HepG2 (cell line): ENCODE data around the gene GAS2. TPM values are rescaled to one million over a fixed set of nuclear protein-coding genes. Genes with fewer than 3 reads are reported as not detected.

Experiments
- AHR ChIP-seq: IDR thresholded peaks from 2 replicates; pipeline ENCODE4 v1.6.1; 2018; ENCODE audit warnings: missing genetic modification reagents, missing compliant biosample characterization
- GATAD2A ChIP-seq: IDR thresholded peaks from 2 replicates; pipeline ENCODE4 v1.6.1; 2016
- HDAC1 ChIP-seq: sonication (generic); formaldehyde crosslinking; IDR thresholded peaks from 2 replicates; pipeline ENCODE4 v1.5.1; 2020; ENCODE audit warnings: mild to moderate bottlenecking, missing genetic modification reagents
- MLXIP ChIP-seq: sonication (generic); formaldehyde crosslinking; IDR thresholded peaks from 2 replicates; pipeline ENCODE4 v1.9.0; 2021; ENCODE audit warnings: missing genetic modification reagents, borderline replicate concordance
- MYPOP ChIP-seq: sonication (generic); formaldehyde crosslinking; IDR thresholded peaks from 2 replicates; pipeline ENCODE4 v1.8.1; 2023; ENCODE audit warnings: mild to moderate bottlenecking, moderate library complexity, missing genetic modification reagents
- NR2C2 ChIP-seq: sonication (generic); formaldehyde crosslinking; IDR thresholded peaks from 2 replicates; pipeline ENCODE4 v1.4.0; 2020; ENCODE audit warnings: missing genetic modification reagents, mild to moderate bottlenecking, moderate library complexity, borderline replicate concordance
- PPARG ChIP-seq: conservative IDR thresholded peaks from 2 replicates; pipeline ENCODE4 v1.6.1; 2016; ENCODE audit warnings: missing biosample characterization, missing genetic modification reagents
- SOX5 ChIP-seq: IDR thresholded peaks from 2 replicates; pipeline ENCODE4 v1.6.1; 2016; ENCODE audit warnings: borderline replicate concordance
- TOPORS ChIP-seq: sonication (generic); formaldehyde crosslinking; IDR thresholded peaks from 2 replicates; pipeline ENCODE4 v1.8.0; 2023; ENCODE audit warnings: mild to moderate bottlenecking, missing genetic modification reagents
- ZNF317 ChIP-seq: sonication (generic); formaldehyde crosslinking; IDR thresholded peaks from 2 replicates; pipeline ENCODE4 v1.5.0; 2020; ENCODE audit warnings: mild to moderate bottlenecking, missing genetic modification reagents
- ZNF335 ChIP-seq: sonication (generic); formaldehyde crosslinking; IDR thresholded peaks from 2 replicates; pipeline ENCODE4 v1.4.0; 2020; ENCODE audit warnings: missing genetic modification reagents
- ZNF720 ChIP-seq: sonication (generic); formaldehyde crosslinking; IDR thresholded peaks from 2 replicates; pipeline ENCODE4 v1.4.0; 2020; ENCODE audit warnings: missing genetic modification reagents
- polyA plus RNA-seq, 8 experiments: library from polyadenylated mRNA; depleted of rRNA in 3 of 8; stranded (reverse) in 7 of 8; unstranded in 1 of 8; fragments of >200 nt; fragmentation: Illumina TruSeq in 4 of 8; extraction: Trizol in 4 of 8; gene quantifications; 2 replicates each; pipeline versions ENCODE4 v1.2.1 to v1.2.3, GENCODE V29; 2011 to 2016; ENCODE audit warnings: low read depth in 4 of 8, missing spikeins in 1 of 8, mixed read lengths in 1 of 8; ENCODE audit not compliant: insufficient read depth in 1 of 8
- total RNA-seq, 5 experiments: library from RNA; depleted of rRNA; stranded (reverse); fragments of >200 nt; fragmentation: Illumina TruSeq; extraction: Trizol; gene quantifications; 2 replicates each; pipeline ENCODE4 v1.2.3, GENCODE V29; 2016; ENCODE audit warnings: low read depth in 1 of 5
- TF ChIP-seq, protein P1 (sequence below): sonication (generic); formaldehyde crosslinking; IDR thresholded peaks from 2 replicates; pipeline ENCODE4 v1.9.0; 2022; ENCODE audit warnings: low read depth, missing genetic modification reagents
- TF ChIP-seq, protein P2 (sequence below): sonication (generic); formaldehyde crosslinking; IDR thresholded peaks from 2 replicates; pipeline ENCODE4 v1.5.1; 2020; ENCODE audit warnings: missing genetic modification reagents, mild to moderate bottlenecking, borderline replicate concordance
- TF ChIP-seq, protein P3 (sequence below): sonication (generic); formaldehyde crosslinking; IDR thresholded peaks from 2 replicates; pipeline ENCODE4 v1.4.0; 2020; ENCODE audit warnings: missing genetic modification reagents; ENCODE audit errors: not compliant biosample characterization
- TF ChIP-seq, protein P4 (sequence below): sonication (generic); formaldehyde crosslinking; IDR thresholded peaks from 2 replicates; pipeline ENCODE4 v1.4.0; 2020; ENCODE audit warnings: missing genetic modification reagents
- TF ChIP-seq, protein P5 (sequence below): sonication (generic); formaldehyde crosslinking; IDR thresholded peaks from 2 replicates; pipeline ENCODE4 v1.8.0; 2022; ENCODE audit warnings: mild to moderate bottlenecking, missing genetic modification reagents, moderate library complexity

GAS2 gene
- total and polyA plus RNA-seq, 2 of the 13 experiments (the other 11 are each of a cell fraction or from before 2014, with no cell fraction given): 26.0 to 85.1 TPM

GRCh38 chr11:22829231-22830081 lies 163.0 kb downstream of the GAS2 start, which contains the start of gene SVIP (continued):
- peak; percentile 36; the same call in 1 of the 2 replicates for TF ChIP-seq SOX5 (CRISPR knock-in tag)
- TF ChIP-seq MYPOP (CRISPR knock-in tag): peak; percentile 98
- TF ChIP-seq, protein P1, sequence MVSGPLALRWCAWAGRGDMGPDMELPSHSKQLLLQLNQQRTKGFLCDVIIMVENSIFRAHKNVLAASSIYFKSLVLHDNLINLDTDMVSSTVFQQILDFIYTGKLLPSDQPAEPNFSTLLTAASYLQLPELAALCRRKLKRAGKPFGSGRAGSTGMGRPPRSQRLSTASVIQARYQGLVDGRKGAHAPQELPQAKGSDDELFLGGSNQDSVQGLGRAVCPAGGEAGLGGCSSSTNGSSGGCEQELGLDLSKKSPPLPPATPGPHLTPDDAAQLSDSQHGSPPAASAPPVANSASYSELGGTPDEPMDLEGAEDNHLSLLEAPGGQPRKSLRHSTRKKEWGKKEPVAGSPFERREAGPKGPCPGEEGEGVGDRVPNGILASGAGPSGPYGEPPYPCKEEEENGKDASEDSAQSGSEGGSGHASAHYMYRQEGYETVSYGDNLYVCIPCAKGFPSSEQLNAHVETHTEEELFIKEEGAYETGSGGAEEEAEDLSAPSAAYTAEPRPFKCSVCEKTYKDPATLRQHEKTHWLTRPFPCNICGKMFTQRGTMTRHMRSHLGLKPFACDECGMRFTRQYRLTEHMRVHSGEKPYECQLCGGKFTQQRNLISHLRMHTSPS (CRISPR knock-in tag): no peak
- TF ChIP-seq TOPORS (CRISPR knock-in tag): 0 out of 2 replicates have a peak, but pooled peaks have one; percentile 32
- 0 out of 2 replicates have a peak, but pooled peaks have one; percentile 18 for TF ChIP-seq ZNF335 (CRISPR knock-in tag)
- peak; percentile 58; the same call in 1 of the 2 replicates for TF ChIP-seq AHR (CRISPR knock-in tag)
- peak; percentile 62; the same call in 1 of the 2 replicates for TF ChIP-seq HDAC1
- TF ChIP-seq GATAD2A (CRISPR knock-in tag): peak; percentile 66
- 0 out of 2 replicates have a peak, but pooled peaks have one; percentile 25 for TF ChIP-seq ZNF317 (CRISPR knock-in tag)
- TF ChIP-seq, protein P2, sequence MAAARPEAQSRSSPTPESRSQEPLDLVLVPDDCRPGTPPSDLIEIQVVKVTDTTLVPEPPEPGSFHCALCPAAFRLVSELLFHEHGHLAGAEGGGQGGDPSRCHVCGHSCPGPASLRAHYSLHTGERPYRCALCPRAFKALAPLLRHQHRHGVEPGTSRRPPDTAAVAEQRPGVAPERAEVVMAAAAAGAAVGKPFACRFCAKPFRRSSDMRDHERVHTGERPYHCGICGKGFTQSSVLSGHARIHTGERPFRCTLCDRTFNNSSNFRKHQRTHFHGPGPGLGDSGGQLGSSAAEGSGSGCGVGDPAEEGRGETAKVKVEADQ (CRISPR knock-in tag): peak; percentile 34; the same call in 1 of the 2 replicates
- TF ChIP-seq, protein P3, sequence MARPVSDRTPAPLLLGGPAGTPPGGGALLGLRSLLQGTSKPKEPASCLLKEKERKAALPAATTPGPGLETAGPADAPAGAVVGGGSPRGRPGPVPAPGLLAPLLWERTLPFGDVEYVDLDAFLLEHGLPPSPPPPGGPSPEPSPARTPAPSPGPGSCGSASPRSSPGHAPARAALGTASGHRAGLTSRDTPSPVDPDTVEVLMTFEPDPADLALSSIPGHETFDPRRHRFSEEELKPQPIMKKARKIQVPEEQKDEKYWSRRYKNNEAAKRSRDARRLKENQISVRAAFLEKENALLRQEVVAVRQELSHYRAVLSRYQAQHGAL (CRISPR knock-in tag): no peak
- no peak for TF ChIP-seq PPARG (CRISPR knock-in tag)
- no peak for TF ChIP-seq MLXIP (CRISPR knock-in tag)
- TF ChIP-seq, protein P4, sequence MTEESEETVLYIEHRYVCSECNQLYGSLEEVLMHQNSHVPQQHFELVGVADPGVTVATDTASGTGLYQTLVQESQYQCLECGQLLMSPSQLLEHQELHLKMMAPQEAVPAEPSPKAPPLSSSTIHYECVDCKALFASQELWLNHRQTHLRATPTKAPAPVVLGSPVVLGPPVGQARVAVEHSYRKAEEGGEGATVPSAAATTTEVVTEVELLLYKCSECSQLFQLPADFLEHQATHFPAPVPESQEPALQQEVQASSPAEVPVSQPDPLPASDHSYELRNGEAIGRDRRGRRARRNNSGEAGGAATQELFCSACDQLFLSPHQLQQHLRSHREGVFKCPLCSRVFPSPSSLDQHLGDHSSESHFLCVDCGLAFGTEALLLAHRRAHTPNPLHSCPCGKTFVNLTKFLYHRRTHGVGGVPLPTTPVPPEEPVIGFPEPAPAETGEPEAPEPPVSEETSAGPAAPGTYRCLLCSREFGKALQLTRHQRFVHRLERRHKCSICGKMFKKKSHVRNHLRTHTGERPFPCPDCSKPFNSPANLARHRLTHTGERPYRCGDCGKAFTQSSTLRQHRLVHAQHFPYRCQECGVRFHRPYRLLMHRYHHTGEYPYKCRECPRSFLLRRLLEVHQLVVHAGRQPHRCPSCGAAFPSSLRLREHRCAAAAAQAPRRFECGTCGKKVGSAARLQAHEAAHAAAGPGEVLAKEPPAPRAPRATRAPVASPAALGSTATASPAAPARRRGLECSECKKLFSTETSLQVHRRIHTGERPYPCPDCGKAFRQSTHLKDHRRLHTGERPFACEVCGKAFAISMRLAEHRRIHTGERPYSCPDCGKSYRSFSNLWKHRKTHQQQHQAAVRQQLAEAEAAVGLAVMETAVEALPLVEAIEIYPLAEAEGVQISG: peak; percentile 58; the same call in 1 of the 2 replicates
- TF ChIP-seq ZNF720 (CRISPR knock-in tag): no peak
- no peak for TF ChIP-seq NR2C2 (CRISPR knock-in tag)
- TF ChIP-seq, protein P5, sequence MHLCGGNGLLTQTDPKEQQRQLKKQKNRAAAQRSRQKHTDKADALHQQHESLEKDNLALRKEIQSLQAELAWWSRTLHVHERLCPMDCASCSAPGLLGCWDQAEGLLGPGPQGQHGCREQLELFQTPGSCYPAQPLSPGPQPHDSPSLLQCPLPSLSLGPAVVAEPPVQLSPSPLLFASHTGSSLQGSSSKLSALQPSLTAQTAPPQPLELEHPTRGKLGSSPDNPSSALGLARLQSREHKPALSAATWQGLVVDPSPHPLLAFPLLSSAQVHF (CRISPR knock-in tag): no peak
